A549 (cell line): ENCODE results near the gene KIAA0040. TPM values are rescaled to one million over a fixed set of nuclear protein-coding genes. Genes with fewer than 3 reads are reported as not detected.

Experiments used
- ATAC-seq, 2 experiments: fragments of 200-7000 bp in 1 of 2; fragments of >200 bp in 1 of 2; cut with Nextera tagmentation in 1 of 2; cut with Tn5 transposase in 1 of 2; 3 replicates each; pipeline versions ENCODE4 v1.8.0 to v1.9.1; 2018 to 2020; ENCODE audit warnings: mild to moderate bottlenecking in 1 of 2, moderate library complexity in 1 of 2
- CTCF ChIA-PET: fragments of 300-600 bp; sonication (Branson Sonifier 250); formaldehyde crosslinking; extraction: SDS; loops from one replicate; lab custom pipeline; 2021; ENCODE audit warnings: antibody characterized with exemption, inconsistent platforms; lab: Yijun Ruan, JAX
- POLR2A ChIA-PET: fragments of 350-600 bp; formaldehyde crosslinking; extraction: SDS; loops from one replicate; lab custom pipeline; 2021; ENCODE audit warnings: antibody characterized with exemption, inconsistent platforms; lab: Yijun Ruan, JAX
- DNase-seq, 2 experiments: peaks; one replicate each; pipeline versions ENCODE4 v3.0.0 to v3.0.0-alpha.2; 2011 to 2016; ENCODE audit warnings: low read depth in 1 of 2, low spot score in 1 of 2
- FAIRE-seq: peaks from 2 replicates; lab custom pipeline; 2011; peaks lifted over from hg19 to GRCh38; lab: Jason Lieb, UNC
- H3K27ac ChIP-seq, 2 experiments: fragments of >200 bp; sonication (Bioruptor Twin); formaldehyde crosslinking; 3 replicates each; pipeline ENCODE4 v1.5.1; 2016 to 2017
- H3K4me1 ChIP-seq: fragments of >200 bp; sonication (Bioruptor Twin); formaldehyde crosslinking; 3 replicates; pipeline ENCODE4 v1.6.1; 2016
- H3K4me2 ChIP-seq: fragments of >200 bp; sonication (Bioruptor Twin); formaldehyde crosslinking; 3 replicates; pipeline ENCODE4 v1.6.1; 2016
- H3K4me3 ChIP-seq: fragments of >200 bp; sonication (Bioruptor Twin); formaldehyde crosslinking; 3 replicates; pipeline ENCODE4 v1.5.1; 2016
- H3K9me3 ChIP-seq: fragments of >200 bp; sonication (Bioruptor Twin); formaldehyde crosslinking; 3 replicates; pipeline ENCODE4 v1.6.1; 2016
- CBX2 ChIP-seq: fragments of 200-600 bp; sonication (generic); IDR thresholded peaks from 2 replicates; pipeline ENCODE4 v1.6.1; 2016; ENCODE audit warnings: low read depth, mild to moderate bottlenecking, borderline replicate concordance
- CBX8 ChIP-seq: fragments of 200-600 bp; sonication (generic); IDR thresholded peaks from 2 replicates; pipeline ENCODE4 v1.6.1; 2016
- CEBPB ChIP-seq, 2 experiments: fragments of >200 bp in 1 of 2; sonication (Bioruptor Twin) in 1 of 2; formaldehyde crosslinking in 1 of 2; IDR thresholded peaks; 2 replicates each; pipeline ENCODE4 v1.6.1; 2012 to 2016
- EHMT2 ChIP-seq: fragments of 200-600 bp; sonication (generic); IDR thresholded peaks from 2 replicates; pipeline ENCODE4 v1.6.1; 2016; ENCODE audit warnings: antibody characterized with exemption, low read depth, mild to moderate bottlenecking, moderate library complexity
- ELK1 ChIP-seq: fragments of 150-350 bp; IDR thresholded peaks from 2 replicates; pipeline ENCODE4 v1.6.1; 2014; ENCODE audit warnings: low read depth, mild to moderate bottlenecking, low read length
- FOSB ChIP-seq: fragments of 250-450 bp; sonication (Bioruptor Pico); IDR thresholded peaks from 2 replicates; pipeline ENCODE4 v1.5.0; 2020; ENCODE audit warnings: mild to moderate bottlenecking, moderate library complexity
- HDAC2 ChIP-seq: fragments of 200-600 bp; sonication (generic); IDR thresholded peaks from 2 replicates; pipeline ENCODE4 v1.6.1; 2016
- HOXB13 ChIP-seq: fragments of 250-450 bp; sonication (Bioruptor Pico); IDR thresholded peaks from 2 replicates; pipeline ENCODE4 v1.5.0; 2020; ENCODE audit warnings: low read depth, mild to moderate bottlenecking, moderate library complexity
- HOXB5 ChIP-seq: fragments of 250-450 bp; sonication (Bioruptor Pico); IDR thresholded peaks from 2 replicates; pipeline ENCODE4 v1.5.0; 2020; ENCODE audit warnings: mild to moderate bottlenecking, moderate library complexity
- JUNB ChIP-seq: fragments of >200 bp; sonication (Bioruptor Twin); formaldehyde crosslinking; IDR thresholded peaks from 2 replicates; pipeline ENCODE4 v1.6.1; 2016
- KDM1A ChIP-seq: fragments of 200-600 bp; sonication (generic); IDR thresholded peaks from 2 replicates; pipeline ENCODE4 v1.6.1; 2016; ENCODE audit warnings: low read depth, mild to moderate bottlenecking
- KDM5A ChIP-seq: fragments of 200-600 bp; sonication (generic); IDR thresholded peaks from 2 replicates; pipeline ENCODE4 v1.6.1; 2016; ENCODE audit warnings: antibody characterized with exemption, mild to moderate bottlenecking
- MAFK ChIP-seq: fragments of 450-650 bp; IDR thresholded peaks from 2 replicates; pipeline ENCODE4 v1.6.1; 2014; ENCODE audit not compliant: partially characterized antibody
- MYC ChIP-seq: IDR thresholded peaks from 2 replicates; pipeline ENCODE4 v1.6.1; 2012; ENCODE audit warnings: mild to moderate bottlenecking, inconsistent platforms, low read length, improper control_type of control experiment, borderline replicate concordance
- PHF8 ChIP-seq: fragments of 200-600 bp; sonication (generic); IDR thresholded peaks from 2 replicates; pipeline ENCODE4 v1.6.1; 2016; ENCODE audit warnings: low read depth, mild to moderate bottlenecking, antibody characterized with exemption, moderate library complexity, borderline replicate concordance
- POLR2AphosphoS2 ChIP-seq: conservative IDR thresholded peaks from 2 replicates; pipeline ENCODE4 v1.6.1; 2012; ENCODE audit warnings: low read length, improper control_type of control experiment, inconsistent platforms
- RAD21 ChIP-seq, 2 experiments: fragments of >200 bp in 1 of 2; sonication (Bioruptor Twin) in 1 of 2; formaldehyde crosslinking in 1 of 2; IDR thresholded peaks in 1 of 2; conservative IDR thresholded peaks in 1 of 2; 2 replicates in 1 of 2; 3 replicates in 1 of 2; pipeline ENCODE4 v1.6.1; 2012 to 2018; ENCODE audit warnings: inconsistent platforms in 1 of 2
- RARB ChIP-seq: fragments of 250-450 bp; sonication (Bioruptor Pico); IDR thresholded peaks from 2 replicates; pipeline ENCODE4 v1.8.0; 2021; ENCODE audit warnings: mild to moderate bottlenecking, moderate library complexity
- REST ChIP-seq: fragments of 200-600 bp; sonication (generic); IDR thresholded peaks from 2 replicates; pipeline ENCODE4 v1.6.1; 2016; ENCODE audit warnings: antibody characterized with exemption, mild to moderate bottlenecking, moderate library complexity
- RFX5 ChIP-seq: fragments of 450-650 bp; IDR thresholded peaks from 2 replicates; pipeline ENCODE4 v1.7.1; 2014; ENCODE audit warnings: antibody characterized with exemption, mild to moderate bottlenecking, moderate library complexity
- SMC3 ChIP-seq: fragments of >200 bp; sonication (Bioruptor Twin); formaldehyde crosslinking; IDR thresholded peaks from 3 replicates; pipeline ENCODE4 v1.6.1; 2018; ENCODE audit warnings: inconsistent platforms
- TP53 ChIP-seq: fragments of 250-450 bp; sonication (Bioruptor Pico); IDR thresholded peaks from 2 replicates; pipeline ENCODE4 v1.5.0; 2021; ENCODE audit warnings: mild to moderate bottlenecking, moderate library complexity
- ZFP36 ChIP-seq: fragments of 450-650 bp; IDR thresholded peaks from 2 replicates; pipeline ENCODE4 v1.6.1; 2014; ENCODE audit warnings: borderline replicate concordance; ENCODE audit not compliant: partially characterized antibody
- ZNF302 ChIP-seq: fragments of 250-450 bp; sonication (Bioruptor Pico); IDR thresholded peaks from 2 replicates; pipeline ENCODE4 v1.9.0; 2021; ENCODE audit warnings: inconsistent platforms, mild to moderate bottlenecking, moderate library complexity
- WGBS: methylation state at CpG from one replicate; pipeline ENCODE4 v1.1.6; 2017; ENCODE audit errors: missing lambda C conversion rate; 5-methylcytosine and 5-hydroxymethylcytosine counted together
- polyA plus RNA-seq, 4 experiments: library from polyadenylated mRNA; depleted of rRNA in 3 of 4; stranded (reverse); fragments of >200 nt; fragmentation: RNase III in 1 of 4; extraction: RNeasy Plus Mini Kit Qiagen cat#74134 plus additional on column Dnase treatment in 1 of 4; gene quantifications; 2 replicates in 3 of 4; 3 replicates in 1 of 4; pipeline ENCODE4 v1.2.3, GENCODE V29; 2011 to 2017
- TF ChIP-seq, protein P1 (sequence below): fragments of >200 bp; sonication (Bioruptor Twin); formaldehyde crosslinking; IDR thresholded peaks from 3 replicates; pipeline ENCODE4 v1.5.1; 2016
- TF ChIP-seq, protein P2 (sequence below): fragments of 250-450 bp; sonication (Bioruptor Pico); IDR thresholded peaks from 2 replicates; pipeline ENCODE4 v1.5.0; 2020; ENCODE audit warnings: low read depth, mild to moderate bottlenecking, moderate library complexity
- TF ChIP-seq, protein P3 (sequence below): fragments of 250-450 bp; sonication (Bioruptor Pico); IDR thresholded peaks from 2 replicates; pipeline ENCODE4 v1.5.0; 2021; ENCODE audit warnings: mild to moderate bottlenecking, moderate library complexity, borderline replicate concordance
- TF ChIP-seq, protein P4 (sequence below): fragments of >200 bp; sonication (Bioruptor Twin); formaldehyde crosslinking; IDR thresholded peaks from 3 replicates; pipeline ENCODE4 v1.6.1; 2016

The KIAA0040 gene
- polyA plus RNA-seq, 2 of the 4 experiments (the other 2 are of a cell fraction): 0.21 to 1.1 TPM

- TF ChIP-seq HOXB13 (CRISPR knock-in tag) (no peak), CEBPB (IDR thresholded peaks at IDR 0.05) (no peak), MAFK (no peak), MYC (no peak), KDM1A (no peak), EHMT2 (no peak), FOSB (no peak), ELK1 (no peak), ZNF302 (no peak), SMC3 (no peak), CBX8 (no peak), RARB (no peak), HOXB5 (no peak), ZFP36 (no peak), JUNB (no peak), RFX5 (no peak)
- TF ChIP-seq, protein P1, sequence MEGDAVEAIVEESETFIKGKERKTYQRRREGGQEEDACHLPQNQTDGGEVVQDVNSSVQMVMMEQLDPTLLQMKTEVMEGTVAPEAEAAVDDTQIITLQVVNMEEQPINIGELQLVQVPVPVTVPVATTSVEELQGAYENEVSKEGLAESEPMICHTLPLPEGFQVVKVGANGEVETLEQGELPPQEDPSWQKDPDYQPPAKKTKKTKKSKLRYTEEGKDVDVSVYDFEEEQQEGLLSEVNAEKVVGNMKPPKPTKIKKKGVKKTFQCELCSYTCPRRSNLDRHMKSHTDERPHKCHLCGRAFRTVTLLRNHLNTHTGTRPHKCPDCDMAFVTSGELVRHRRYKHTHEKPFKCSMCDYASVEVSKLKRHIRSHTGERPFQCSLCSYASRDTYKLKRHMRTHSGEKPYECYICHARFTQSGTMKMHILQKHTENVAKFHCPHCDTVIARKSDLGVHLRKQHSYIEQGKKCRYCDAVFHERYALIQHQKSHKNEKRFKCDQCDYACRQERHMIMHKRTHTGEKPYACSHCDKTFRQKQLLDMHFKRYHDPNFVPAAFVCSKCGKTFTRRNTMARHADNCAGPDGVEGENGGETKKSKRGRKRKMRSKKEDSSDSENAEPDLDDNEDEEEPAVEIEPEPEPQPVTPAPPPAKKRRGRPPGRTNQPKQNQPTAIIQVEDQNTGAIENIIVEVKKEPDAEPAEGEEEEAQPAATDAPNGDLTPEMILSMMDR: no peak
- FAIRE-seq: no peak
- DNase-seq: no peak
- H3K4me2 ChIP-seq: no peak overlapping the region
- ChIA-PET CTCF (interaction anchor here (1.4 kb wide), 1 partner anchor 23 kb away, joined by 3 read pairs; no protein-coding TSS in a partner anchor), POLR2A (no interaction called here)
- H3K4me1 ChIP-seq: no peaks in the 10 kb centered on the region
- whole genome bisulfite sequencing: 30% methylated on average over 1 of the region's 1 CpG
- H3K9me3 ChIP-seq: no peaks in the 10 kb centered on the region
- H3K4me3 ChIP-seq: no peak overlapping the region
- ATAC-seq: no peak
- H3K27ac ChIP-seq: no peak overlapping the region
These were observed 14.5 kb downstream of the KIAA0040 start for GRCh38 chr1:175178056-175178455.

GRCh38 chr1:175176246-175176645, 16.3 kb downstream of the KIAA0040 start:
- ChIA-PET POLR2A (no interaction called here), CTCF (interaction anchor here (1.3 kb wide), 1 partner anchor 31 kb away, joined by 3 read pairs; no protein-coding TSS in a partner anchor)
- DNase-seq (no peak), FAIRE-seq (no peak), ATAC-seq (no peak)
- WGBS: 2% methylated on average over 1 of the region's 1 CpG
- H3K9me3 ChIP-seq: no peaks in the 10 kb centered on the region
- H3K4me1 ChIP-seq: no peaks in the 10 kb centered on the region
- no peak overlapping the region for H3K4me3 ChIP-seq
- H3K27ac ChIP-seq: no peak overlapping the region
- H3K4me2 ChIP-seq: no peak overlapping the region
- TF ChIP-seq ZFP36 (no peak), POLR2AphosphoS2 (no peak), REST (no peak), RAD21 (conservative IDR thresholded peaks at IDR 0.05 in 1 of 2, IDR thresholded peaks at IDR 0.05 in 1 of 2) (no peak), KDM5A (no peak), JUNB (no peak), MYC (no peak), RFX5 (no peak), TP53 (no peak), PHF8 (no peak), HDAC2 (no peak), CBX2 (no peak)
- TF ChIP-seq, protein P2, sequence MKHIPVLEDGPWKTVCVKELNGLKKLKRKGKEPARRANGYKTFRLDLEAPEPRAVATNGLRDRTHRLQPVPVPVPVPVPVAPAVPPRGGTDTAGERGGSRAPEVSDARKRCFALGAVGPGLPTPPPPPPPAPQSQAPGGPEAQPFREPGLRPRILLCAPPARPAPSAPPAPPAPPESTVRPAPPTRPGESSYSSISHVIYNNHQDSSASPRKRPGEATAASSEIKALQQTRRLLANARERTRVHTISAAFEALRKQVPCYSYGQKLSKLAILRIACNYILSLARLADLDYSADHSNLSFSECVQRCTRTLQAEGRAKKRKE: no peak
- TF ChIP-seq, protein P3, sequence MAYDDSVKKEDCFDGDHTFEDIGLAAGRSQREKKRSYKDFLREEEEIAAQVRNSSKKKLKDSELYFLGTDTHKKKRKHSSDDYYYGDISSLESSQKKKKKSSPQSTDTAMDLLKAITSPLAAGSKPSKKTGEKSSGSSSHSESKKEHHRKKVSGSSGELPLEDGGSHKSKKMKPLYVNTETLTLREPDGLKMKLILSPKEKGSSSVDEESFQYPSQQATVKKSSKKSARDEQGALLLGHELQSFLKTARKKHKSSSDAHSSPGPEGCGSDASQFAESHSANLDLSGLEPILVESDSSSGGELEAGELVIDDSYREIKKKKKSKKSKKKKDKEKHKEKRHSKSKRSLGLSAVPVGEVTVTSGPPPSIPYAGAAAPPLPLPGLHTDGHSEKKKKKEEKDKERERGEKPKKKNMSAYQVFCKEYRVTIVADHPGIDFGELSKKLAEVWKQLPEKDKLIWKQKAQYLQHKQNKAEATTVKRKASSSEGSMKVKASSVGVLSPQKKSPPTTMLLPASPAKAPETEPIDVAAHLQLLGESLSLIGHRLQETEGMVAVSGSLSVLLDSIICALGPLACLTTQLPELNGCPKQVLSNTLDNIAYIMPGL: no peak
- TF ChIP-seq, protein P4, sequence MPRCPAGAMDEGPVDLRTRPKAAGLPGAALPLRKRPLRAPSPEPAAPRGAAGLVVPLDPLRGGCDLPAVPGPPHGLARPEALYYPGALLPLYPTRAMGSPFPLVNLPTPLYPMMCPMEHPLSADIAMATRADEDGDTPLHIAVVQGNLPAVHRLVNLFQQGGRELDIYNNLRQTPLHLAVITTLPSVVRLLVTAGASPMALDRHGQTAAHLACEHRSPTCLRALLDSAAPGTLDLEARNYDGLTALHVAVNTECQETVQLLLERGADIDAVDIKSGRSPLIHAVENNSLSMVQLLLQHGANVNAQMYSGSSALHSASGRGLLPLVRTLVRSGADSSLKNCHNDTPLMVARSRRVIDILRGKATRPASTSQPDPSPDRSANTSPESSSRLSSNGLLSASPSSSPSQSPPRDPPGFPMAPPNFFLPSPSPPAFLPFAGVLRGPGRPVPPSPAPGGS: no peak
